Esophagus (tissue), 2 donors: ENCODE data around the gene PBX1. TPM values are rescaled to one million over a fixed set of nuclear protein-coding genes. Genes with fewer than 3 reads are reported as not detected.

Experiments
- H3K27ac ChIP-seq, 2 donors: one replicate each; pipeline ENCODE4 v1.5.1; 2013; ENCODE audit warnings: low read depth in 2 of 2, mild to moderate bottlenecking in 2 of 2, inconsistent platforms in 1 of 2, low read length in 1 of 2, moderate library complexity in 1 of 2
- H3K27me3 ChIP-seq, 2 donors: one replicate each; pipeline ENCODE4 v1.6.1; 2013; ENCODE audit warnings: low read length in 2 of 2, control low read depth in 1 of 2, mild to moderate bottlenecking in 1 of 2; ENCODE audit not compliant: insufficient read depth in 2 of 2, control insufficient read depth in 1 of 2
- H3K36me3 ChIP-seq, 2 donors: one replicate each; pipeline ENCODE4 v1.6.1; 2013; ENCODE audit warnings: low read length in 1 of 2; ENCODE audit not compliant: control insufficient read depth in 2 of 2, insufficient read depth in 2 of 2
- H3K4me1 ChIP-seq, 2 donors: one replicate each; pipeline ENCODE4 v1.6.1; 2013; ENCODE audit warnings: low read length in 1 of 2; ENCODE audit not compliant: control insufficient read depth in 2 of 2, insufficient read depth in 2 of 2
- H3K4me3 ChIP-seq, 2 donors: one replicate each; pipeline ENCODE4 v1.5.1; 2013; ENCODE audit warnings: low read length in 2 of 2, mild to moderate bottlenecking in 2 of 2, low read depth in 1 of 2, moderate library complexity in 1 of 2
- H3K9me3 ChIP-seq, 2 donors: one replicate each; pipeline ENCODE4 v1.6.1; 2013; ENCODE audit warnings: mild to moderate bottlenecking in 2 of 2, low read depth in 1 of 2, low read length in 1 of 2, moderate library complexity in 1 of 2; ENCODE audit not compliant: control insufficient read depth in 2 of 2, insufficient read depth in 1 of 2
- WGBS, 2 donors: extraction: QIAGEN DNeasy Blood & Tissue Kit; methylation state at CpG; one replicate each; pipeline ENCODE4 v1.1.7; 2013; 5-methylcytosine and 5-hydroxymethylcytosine counted together
- polyA plus RNA-seq, 2 donors: library from polyadenylated mRNA; stranded (reverse); fragments of 200-250 nt; gene quantifications; one replicate each; pipeline ENCODE4 v1.2.3, GENCODE V29; 2013
- donor health status: healthy with polysubstance abuse.
- donor health status: Bipolar disorder and iron deficiency.

The PBX1 gene
- polyA plus RNA-seq, 2 donors: 8.1 to 10.5 TPM

DNA sequence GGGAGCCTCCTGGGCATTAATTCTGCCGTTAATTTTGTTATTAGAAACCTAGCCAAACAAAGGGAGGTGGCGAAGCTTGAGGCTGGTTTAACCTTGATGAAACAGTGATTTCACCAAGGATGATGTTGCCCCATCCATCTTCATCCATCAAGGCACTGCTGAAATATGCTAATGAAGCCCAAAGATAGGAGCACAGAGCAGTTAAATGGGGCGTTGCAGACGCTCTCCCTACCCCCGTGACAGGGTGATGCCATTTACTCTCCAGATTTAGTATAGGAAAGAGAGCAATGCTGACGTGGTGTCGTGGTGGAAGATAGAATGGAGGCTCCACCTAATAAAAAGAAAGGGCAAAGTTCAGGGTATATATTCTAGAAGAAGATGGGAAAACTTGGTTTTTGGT, 84.0 kb downstream of the PBX1 start:
- 84% methylated on average over 7 of the region's 7 CpGs for WGBS, 2 donors
- no peak overlapping the region for H3K4me3 ChIP-seq
- H3K27me3 ChIP-seq: no peaks in the 10 kb centered on the region
- no peak overlapping the region for H3K27ac ChIP-seq
- H3K36me3 ChIP-seq: no peaks in the 10 kb centered on the region
- peaks cover 5 to 12% of the 10 kb centered on the region in 2 donors for H3K4me1 ChIP-seq
- H3K9me3 ChIP-seq: no peaks in the 10 kb centered on the region

GRCh38 chr1:164644268-164644667, 85.3 kb downstream of the PBX1 start:
- H3K36me3 ChIP-seq: no peaks in the 10 kb centered on the region
- no peaks in the 10 kb centered on the region for H3K9me3 ChIP-seq
- 59 to 71% methylated on average over 3 of the region's 3 CpGs for WGBS, 2 donors
- H3K4me3 ChIP-seq: no peak overlapping the region
- H3K27ac ChIP-seq: no peak overlapping the region
- H3K27me3 ChIP-seq: no peaks in the 10 kb centered on the region
- peaks cover 4 to 12% of the 10 kb centered on the region in 2 donors for H3K4me1 ChIP-seq

DNA sequence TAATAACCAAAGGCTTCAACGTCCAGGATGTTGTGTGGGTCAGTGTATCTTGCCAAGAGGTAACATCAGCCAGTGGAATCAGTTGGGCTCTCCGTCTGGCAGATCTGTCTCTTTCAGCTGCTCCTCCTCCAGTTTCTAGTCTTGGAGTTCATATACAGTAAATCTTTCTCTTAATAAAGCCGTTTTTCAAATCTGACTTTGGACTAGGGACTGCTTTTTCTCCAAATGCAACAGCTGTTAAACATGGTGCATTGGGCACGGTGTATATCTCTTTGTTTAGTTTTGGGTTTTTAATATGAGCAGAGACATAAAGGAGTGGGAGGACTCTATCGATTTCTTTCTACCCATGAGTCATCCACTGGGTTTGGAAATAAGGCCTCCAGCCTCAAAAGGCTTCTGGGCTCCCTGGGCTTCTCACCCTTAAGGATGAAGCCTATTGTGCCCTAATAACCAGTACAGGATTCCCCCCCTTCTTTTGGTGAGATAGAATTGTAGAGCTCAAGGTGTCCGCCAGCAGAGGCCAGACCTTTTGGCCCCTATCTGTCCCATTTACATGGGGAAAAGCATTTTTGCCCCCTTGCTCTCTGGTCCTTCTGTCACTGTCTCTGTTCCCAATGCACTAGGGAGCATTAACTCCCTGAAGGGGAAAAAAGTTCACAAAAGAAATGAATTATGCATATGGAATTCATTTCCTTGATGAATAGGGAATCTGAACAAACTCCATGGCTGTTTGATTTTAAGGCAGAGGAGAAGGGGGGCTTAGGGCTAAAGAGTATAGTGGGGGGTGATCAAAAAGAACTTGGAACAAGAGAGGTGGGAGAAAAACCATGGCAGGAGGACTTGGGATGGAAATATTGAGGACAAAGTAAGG, 86.0 kb downstream of the PBX1 start:
- peaks cover 4 to 10% of the 10 kb centered on the region in 2 donors for H3K4me1 ChIP-seq
- H3K9me3 ChIP-seq: no peaks in the 10 kb centered on the region
- no peaks in the 10 kb centered on the region for H3K27me3 ChIP-seq
- H3K36me3 ChIP-seq: no peaks in the 10 kb centered on the region
- H3K4me3 ChIP-seq: no peak overlapping the region
- WGBS, 2 donors: 26 to 35% methylated on average over 6 of the region's 6 CpGs
- H3K27ac ChIP-seq: peak overlapping the region; percentile 17 to 62

DNA sequence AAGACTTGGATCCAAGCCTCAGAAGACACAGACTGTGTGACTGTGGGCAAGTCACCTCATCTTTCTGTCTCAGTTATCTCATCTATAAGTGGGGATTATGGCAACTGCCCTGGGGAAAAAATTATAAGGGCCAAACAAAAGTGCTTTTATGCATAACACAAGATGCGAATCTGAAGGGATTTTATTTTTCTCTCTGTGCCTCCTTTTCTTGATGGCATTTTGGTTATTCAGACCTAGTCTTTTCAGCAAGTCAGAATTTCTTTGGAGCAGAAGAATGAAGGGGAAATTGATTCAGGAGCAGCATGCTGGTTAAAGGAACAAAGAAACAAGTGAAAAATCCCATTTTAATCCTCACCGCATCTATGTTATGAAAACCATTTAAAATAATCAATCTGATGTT, 86.9 kb downstream of the PBX1 start:
- H3K36me3 ChIP-seq: no peaks in the 10 kb centered on the region
- H3K4me3 ChIP-seq: no peak overlapping the region
- no peaks in the 10 kb centered on the region for H3K27me3 ChIP-seq
- no peak overlapping the region for H3K27ac ChIP-seq
- H3K4me1 ChIP-seq: peaks cover 4 to 9% of the 10 kb centered on the region in 2 donors
- 86 to 91% methylated on average over 2 of the region's 2 CpGs for WGBS, 2 donors
- no peaks in the 10 kb centered on the region for H3K9me3 ChIP-seq

- Histone ChIP-seq H3K27ac (peak overlapping the region in 1 of 2 donors; percentile 40), H3K4me1 (peaks cover 3 to 11% of the 10 kb centered on the region in 2 donors), H3K27me3 (no peaks in the 10 kb centered on the region), H3K9me3 (no peaks in the 10 kb centered on the region), H3K36me3 (no peaks in the 10 kb centered on the region), H3K4me3 (no peak overlapping the region)
- WGBS, 2 donors: 52 to 54% methylated on average over 6 of the region's 6 CpGs
Observed at GRCh38 chr1:164647211-164647610, 88.2 kb downstream of the PBX1 start.

GRCh38 chr1:164648636-164649035, 89.7 kb downstream of the PBX1 start:
- no peaks in the 10 kb centered on the region for H3K27me3 ChIP-seq
- H3K4me1 ChIP-seq: peaks cover 5 to 11% of the 10 kb centered on the region in 2 donors
- peaks cover 0 to 2% of the 10 kb centered on the region in 2 donors for H3K9me3 ChIP-seq
- H3K4me3 ChIP-seq: no peak overlapping the region
- H3K36me3 ChIP-seq: no peaks in the 10 kb centered on the region
- peak overlapping the region; percentile 29 to 84 for H3K27ac ChIP-seq
- WGBS, 2 donors: 28 to 32% methylated on average over 2 of the region's 2 CpGs

- Histone ChIP-seq H3K36me3 (no peaks in the 10 kb centered on the region), H3K4me3 (no peak overlapping the region), H3K27ac (peak overlapping the region; percentile 52 to 84), H3K27me3 (no peaks in the 10 kb centered on the region), H3K9me3 (peaks cover 0 to 2% of the 10 kb centered on the region in 2 donors), H3K4me1 (peaks cover 6 to 11% of the 10 kb centered on the region in 2 donors)
- 55 to 56% methylated on average over 4 of the region's 4 CpGs for WGBS, 2 donors
Observed at GRCh38 chr1:164649146-164649545, 90.2 kb downstream of the PBX1 start.

DNA sequence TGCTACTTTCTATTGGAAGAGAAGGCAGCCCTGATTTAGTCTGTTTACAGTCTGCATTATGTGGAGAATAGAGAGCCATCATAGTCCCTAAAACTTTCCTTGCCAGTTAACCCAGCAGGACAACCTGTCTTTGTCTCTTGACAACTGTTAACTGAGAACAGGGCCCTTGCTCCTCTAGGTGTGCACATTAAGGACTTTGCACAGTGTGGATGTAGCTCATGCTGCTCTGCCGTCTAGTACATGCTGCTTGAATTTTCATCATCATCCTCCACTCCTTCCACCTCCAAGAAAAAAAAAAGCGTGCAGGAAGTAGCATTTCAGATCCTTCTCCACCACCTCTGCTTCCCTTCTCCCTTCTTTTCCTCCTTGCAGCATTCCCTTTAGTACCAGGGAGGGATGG, 91.5 kb downstream of the PBX1 start:
- H3K9me3 ChIP-seq: peaks cover 0 to 2% of the 10 kb centered on the region in 2 donors
- peak overlapping the region; percentile 47 to 85 for H3K27ac ChIP-seq
- no peak overlapping the region for H3K4me3 ChIP-seq
- H3K36me3 ChIP-seq: no peaks in the 10 kb centered on the region
- peaks cover 6 to 8% of the 10 kb centered on the region in 2 donors for H3K4me1 ChIP-seq
- 68 to 74% methylated on average over 2 of the region's 2 CpGs for WGBS, 2 donors
- no peaks in the 10 kb centered on the region for H3K27me3 ChIP-seq

GRCh38 chr1:164651351-164651951, 92.5 kb downstream of the PBX1 start:
- H3K4me1 ChIP-seq: peaks cover 6 to 8% of the 10 kb centered on the region in 2 donors
- H3K27ac ChIP-seq: peak overlapping the region; percentile 47 to 85
- no peaks in the 10 kb centered on the region for H3K36me3 ChIP-seq
- H3K27me3 ChIP-seq: no peaks in the 10 kb centered on the region
- 41 to 42% methylated on average over 13 of the region's 13 CpGs for WGBS, 2 donors
- peaks cover 0 to 2% of the 10 kb centered on the region in 2 donors for H3K9me3 ChIP-seq
- no peak overlapping the region for H3K4me3 ChIP-seq
